IMR-90 (cell line): ENCODE measurements around the gene CDY1. TPM values are rescaled to one million over a fixed set of nuclear protein-coding genes. Genes with fewer than 3 reads are reported as not detected.
"Not testable (repeated sequence)": the region's sequence is repeated elsewhere in the genome, so short reads cannot be mapped to it uniquely, and the experiment has no call there.

Experiments
- ATAC-seq: fragments of 200-7000 bp; cut with Tn5 transposase; 2 replicates; pipeline ENCODE4 v1.9.1; 2020; ENCODE audit warnings: low read depth, mild to moderate bottlenecking, moderate library complexity
- BruUV-seq: library from RNA; stranded (reverse); fragments of 400-500 nt; replicated peaks from 2 replicates; lab custom pipeline; 2021; lab: Mats Ljungman, UMichigan
- CTCF ChIA-PET: fragments of 300-600 bp; formaldehyde crosslinking; extraction: SDS; loops from one replicate; lab custom pipeline; 2021; ENCODE audit warnings: antibody characterized with exemption; lab: Yijun Ruan, JAX
- POLR2A ChIA-PET: fragments of 300-600 bp; sonication (Branson Sonifier 250); formaldehyde crosslinking; loops from one replicate; lab custom pipeline; 2022; ENCODE audit warnings: antibody characterized with exemption; ENCODE audit not compliant: unreplicated experiment; lab: Charles Lee
- DNase-seq: peaks from one replicate; pipeline ENCODE4 v3.0.0; 2013
- H2AFZ ChIP-seq: replicated peaks from 2 replicates; pipeline ENCODE3; 2013; ENCODE audit warnings: low read length, mild to moderate bottlenecking; ENCODE audit not compliant: poor library complexity
- H2AK5ac ChIP-seq: 2 replicates; pipeline ENCODE4 v1.6.1; 2013; ENCODE audit warnings: low read depth, low read length, inconsistent platforms
- H2AK9ac ChIP-seq: replicated peaks from 2 replicates; pipeline ENCODE3; 2013; ENCODE audit warnings: mild to moderate bottlenecking, low read depth, low read length, moderate library complexity; ENCODE audit not compliant: poor library complexity
- H2BK120ac ChIP-seq: 2 replicates; pipeline ENCODE4 v1.6.1; 2013; ENCODE audit warnings: low read depth, low read length, inconsistent platforms
- H2BK15ac ChIP-seq: 3 replicates; pipeline ENCODE4 v1.6.1; 2013; ENCODE audit warnings: low read depth, low read length, inconsistent platforms
- H2BK20ac ChIP-seq: 2 replicates; pipeline ENCODE4 v1.6.1; 2013; ENCODE audit warnings: low read depth, mild to moderate bottlenecking, inconsistent platforms, low read length, moderate library complexity
- H2BK5ac ChIP-seq: 2 replicates; pipeline ENCODE4 v1.6.1; 2013; ENCODE audit warnings: mild to moderate bottlenecking, low read depth, low read length, inconsistent platforms; ENCODE audit not compliant: poor library complexity, severe bottlenecking
- H3K14ac ChIP-seq: replicated peaks from 2 replicates; pipeline ENCODE4 v1.6.1; 2013; ENCODE audit warnings: low read depth, low read length, inconsistent platforms
- H3K18ac ChIP-seq: 2 replicates; pipeline ENCODE4 v1.6.1; 2013; ENCODE audit warnings: low read depth, low read length, control low read depth
- H3K23ac ChIP-seq: 2 replicates; pipeline ENCODE4 v1.6.1; 2013; ENCODE audit warnings: low read depth, low read length, inconsistent platforms
- H3K27ac ChIP-seq: 2 replicates; pipeline ENCODE4 v1.5.1; 2013; ENCODE audit warnings: mild to moderate bottlenecking, control low read depth, low read length; ENCODE audit not compliant: insufficient read depth
- H3K27me3 ChIP-seq: 2 replicates; pipeline ENCODE4 v1.6.1; 2013; ENCODE audit warnings: low read length; ENCODE audit not compliant: control insufficient read depth, insufficient read depth
- H3K36me3 ChIP-seq: 2 replicates; pipeline ENCODE4 v1.6.1; 2013; ENCODE audit warnings: low read length, mixed read lengths; ENCODE audit not compliant: control insufficient read depth, insufficient read depth
- H3K4ac ChIP-seq: 2 replicates; pipeline ENCODE4 v1.6.1; 2013; ENCODE audit warnings: low read depth, low read length, inconsistent platforms
- H3K4me1 ChIP-seq: 2 replicates; pipeline ENCODE4 v1.6.1; 2013; ENCODE audit warnings: low read length, mixed read lengths; ENCODE audit not compliant: control insufficient read depth, insufficient read depth
- H3K4me2 ChIP-seq: 2 replicates; pipeline ENCODE4 v1.6.1; 2013; ENCODE audit warnings: low read depth, mild to moderate bottlenecking, control low read depth, low read length, moderate library complexity
- H3K4me3 ChIP-seq: 2 replicates; pipeline ENCODE4 v1.5.1; 2013; ENCODE audit warnings: low read depth, mild to moderate bottlenecking, control low read depth, low read length, moderate library complexity; ENCODE audit not compliant: insufficient read depth
- H3K56ac ChIP-seq: 2 replicates; pipeline ENCODE4 v1.6.1; 2013; ENCODE audit warnings: low read length, inconsistent platforms; ENCODE audit not compliant: insufficient read depth; ENCODE audit errors: extremely low read depth
- H3K79me1 ChIP-seq, 2 experiments: 2 replicates each; pipeline ENCODE4 v1.6.1; 2013; ENCODE audit warnings: low read length in 2 of 2, inconsistent platforms in 1 of 2, low read depth in 1 of 2
- H3K9ac ChIP-seq: 2 replicates; pipeline ENCODE4 v1.6.1; 2013; ENCODE audit warnings: low read depth, low read length, control low read depth
- H3K9me1 ChIP-seq: 2 replicates; pipeline ENCODE4 v1.6.1; 2013; ENCODE audit warnings: low read length, inconsistent platforms; ENCODE audit not compliant: insufficient read depth
- H3K9me3 ChIP-seq: 2 replicates; pipeline ENCODE4 v1.6.1; 2013; ENCODE audit warnings: low read length; ENCODE audit not compliant: control insufficient read depth, insufficient read depth
- H4K20me1 ChIP-seq: 2 replicates; pipeline ENCODE4 v1.6.1; 2013; ENCODE audit warnings: low read length, inconsistent platforms; ENCODE audit not compliant: insufficient read depth
- H4K5ac ChIP-seq: 2 replicates; pipeline ENCODE4 v1.6.1; 2013; ENCODE audit warnings: mild to moderate bottlenecking, low read depth, low read length, control low read depth
- H4K8ac ChIP-seq, 2 experiments: 2 replicates each; pipeline ENCODE4 v1.6.1; 2013; ENCODE audit warnings: low read depth in 2 of 2, low read length in 2 of 2, control low read depth in 1 of 2, inconsistent platforms in 1 of 2
- H4K91ac ChIP-seq: 2 replicates; pipeline ENCODE4 v1.6.1; 2013; ENCODE audit warnings: low read depth, low read length, inconsistent platforms; ENCODE audit not compliant: insufficient read depth
- WGBS, 2 experiments: methylation state at CpG; one replicate each; pipeline versions ENCODE4 v1.1.5 to v1.1.7; 2013; ENCODE audit warnings: missing lambda C conversion rate in 2 of 2; ENCODE audit not compliant: insufficient read length in 1 of 2; ENCODE audit errors: extremely low coverage in 2 of 2; 5-methylcytosine and 5-hydroxymethylcytosine counted together
- dilution Hi-C: fragments of 300-500 bp; cut with HindIII; formaldehyde crosslinking; loops from one replicate; pipeline ENCODE4 v1.14.3; 2018; ENCODE audit warnings: low sequenced_read_pairs; ENCODE audit not compliant: unreplicated experiment
- in situ Hi-C: fragments of 300-500 bp; cut with MboI; formaldehyde crosslinking; loops from 3 replicates; pipeline ENCODE4 v1.14.3; 2019; ENCODE audit warnings: low sequenced_read_pairs, inconsistent platforms, mixed read lengths
- intact Hi-C: fragments of 100-400 bp; cut with micrococcal nuclease; formaldehyde crosslinking; loops from 2 replicates; pipeline ENCODE4 v1.10.0; 2022
- polyA plus RNA-seq, 3 experiments: library from polyadenylated mRNA; depleted of rRNA; stranded (reverse); fragments of >200 nt; gene quantifications; 2 replicates each; pipeline ENCODE4 v1.2.3, GENCODE V29; 2012; ENCODE audit warnings: low replicate concordance in 1 of 3
- total RNA-seq: library from RNA; depleted of rRNA; stranded (reverse); fragments of >200 nt; gene quantifications from 2 replicates; pipeline ENCODE4 v1.2.3, GENCODE V29; 2012

The CDY1 gene
- total and polyA plus RNA-seq, 2 of the 4 experiments (the other 2 are of a cell fraction), result not detected

DNA sequence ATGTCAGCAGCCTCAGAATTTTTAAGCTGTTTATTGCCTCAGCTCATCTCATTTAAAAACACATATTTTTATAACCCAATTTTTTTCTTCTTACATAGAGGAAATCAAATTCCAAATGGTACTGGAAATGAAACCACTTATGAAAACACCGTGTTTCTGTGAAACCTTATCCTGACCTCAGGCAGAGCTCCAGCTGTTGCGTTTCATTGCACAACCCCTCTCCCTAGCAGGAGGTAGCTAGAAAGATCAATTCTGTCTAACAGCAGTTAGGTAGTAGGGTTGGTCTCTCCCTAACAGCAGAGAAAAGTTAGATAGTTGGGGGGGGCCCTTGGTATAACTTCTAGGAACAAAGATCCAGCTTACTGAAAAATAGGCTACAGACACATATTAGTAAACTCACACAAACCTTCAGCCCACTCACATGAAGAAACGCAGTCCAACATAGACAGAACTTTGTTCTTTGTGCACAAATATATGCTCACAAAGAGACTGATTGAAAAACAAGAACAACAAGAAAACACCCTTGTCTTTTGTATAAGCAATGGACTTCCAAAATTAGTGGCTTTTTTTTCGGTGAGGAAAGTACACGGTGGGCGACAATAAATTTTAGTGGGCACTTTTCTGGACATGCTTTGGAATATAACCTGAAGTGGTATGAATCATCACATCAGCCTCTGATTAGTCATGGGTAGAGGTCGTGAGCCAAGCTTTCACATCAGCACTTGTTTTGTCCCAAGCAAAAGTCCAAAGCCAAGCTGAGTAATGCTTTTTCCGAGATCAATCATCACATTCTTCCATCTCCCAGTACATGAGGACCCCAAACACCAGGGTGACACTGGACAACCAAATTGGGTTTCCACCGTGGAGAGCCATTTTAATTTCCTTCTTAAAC lies 21.4 kb downstream of the CDY1 start:
- CTCF ChIA-PET, H2AK5ac ChIP-seq, H4K91ac ChIP-seq, H3K9ac ChIP-seq, H2BK15ac ChIP-seq, in situ Hi-C loops, H3K18ac ChIP-seq, H2BK20ac ChIP-seq, H3K23ac ChIP-seq, H4K20me1 ChIP-seq, H3K27me3 ChIP-seq, H3K4me2 ChIP-seq, H3K9me3 ChIP-seq, H3K4me1 ChIP-seq, dilution Hi-C loops, H3K4ac ChIP-seq, H2BK5ac ChIP-seq, H3K9me1 ChIP-seq, H2AFZ ChIP-seq, H3K79me1 ChIP-seq, POLR2A ChIA-PET, ATAC-seq, DNase-seq, intact Hi-C loops, BruUV-seq, H3K27ac ChIP-seq, H2BK120ac ChIP-seq, H3K14ac ChIP-seq, H4K5ac ChIP-seq, H2AK9ac ChIP-seq, H4K8ac ChIP-seq, H3K36me3 ChIP-seq, H3K4me3 ChIP-seq, H3K56ac ChIP-seq: not testable (repeated sequence)
- WGBS, 2 experiments, result no CpG with 5 or more reads among the region's 9 CpGs
